GM08714 (cell line): ENCODE data around the gene PTPRN2.
"Not testable (repeated sequence)": the region's sequence is repeated elsewhere in the genome, so short reads cannot be mapped to it uniquely, and the experiment has no call there.

Experiments
- H3K4me3 ChIP-seq: fragments of 200-500 bp; sonication (Bioruptor generic); 2 replicates; pipeline ENCODE4 v1.5.1; 2014; ENCODE audit warnings: mild to moderate bottlenecking, low read length, inconsistent platforms
- ZNF274 ChIP-seq: IDR thresholded peaks from 2 replicates; pipeline ENCODE4 v1.6.1; 2012; ENCODE audit warnings: mild to moderate bottlenecking, low read depth, low read length

PTPRN2 gene

DNA sequence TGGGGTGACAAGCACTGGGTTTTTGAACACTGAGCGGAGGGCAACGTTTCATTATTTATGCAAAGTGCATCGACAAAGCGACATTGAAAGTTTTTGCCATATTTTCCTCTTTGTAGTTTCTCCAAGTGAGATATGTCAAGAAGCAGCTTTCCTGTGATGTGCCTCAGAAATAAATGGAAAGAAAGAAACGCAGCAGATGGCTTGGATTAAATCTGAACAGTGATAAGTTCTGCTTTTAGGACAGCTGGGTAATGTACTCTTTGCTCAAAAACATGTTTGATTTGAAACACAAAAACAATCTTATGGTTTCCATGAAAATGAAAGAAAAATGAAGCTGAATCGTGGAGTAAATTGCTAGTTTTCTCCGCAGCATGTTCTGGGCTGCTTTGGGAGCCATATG, 166.3 kb downstream of the PTPRN2 start:
- no peak for TF ChIP-seq ZNF274
- no peak overlapping the region for H3K4me3 ChIP-seq

DNA sequence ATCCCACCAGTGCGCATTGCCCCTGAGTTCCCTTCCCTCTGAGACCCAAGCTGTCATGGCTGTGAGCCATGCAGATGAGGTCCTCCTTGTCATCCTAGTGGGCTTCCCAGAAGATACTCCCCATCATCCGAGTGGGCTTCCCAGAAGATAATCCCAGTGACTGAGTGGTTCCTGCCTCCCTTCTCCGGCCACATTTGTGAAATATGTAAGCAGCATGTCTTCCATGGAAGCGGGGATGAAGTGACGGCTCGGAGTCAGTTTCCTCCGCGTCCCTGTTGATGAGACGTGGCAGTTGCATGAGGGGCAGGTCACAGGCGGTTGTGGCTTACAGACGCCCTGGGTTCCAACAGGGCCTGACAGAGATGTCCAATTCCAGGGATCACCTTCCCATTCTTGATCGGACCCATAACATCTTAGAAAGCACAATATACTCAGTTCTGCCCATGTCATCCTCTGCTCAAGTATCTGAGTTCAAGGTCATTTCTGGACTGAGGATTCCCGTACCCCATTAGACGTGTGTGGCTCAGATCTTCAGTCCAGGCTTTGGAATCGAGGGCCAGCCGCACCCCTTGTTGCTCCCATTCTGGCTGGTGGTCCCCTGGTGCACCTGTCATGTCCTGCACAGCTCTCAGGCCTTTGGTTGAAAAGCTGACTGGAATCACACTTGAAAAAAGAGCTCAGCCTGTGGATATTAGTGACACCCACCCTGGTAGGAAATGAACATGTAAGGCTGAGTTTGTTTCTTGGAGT, 166.9 kb downstream of the PTPRN2 start:
- no peak for TF ChIP-seq ZNF274

DNA sequence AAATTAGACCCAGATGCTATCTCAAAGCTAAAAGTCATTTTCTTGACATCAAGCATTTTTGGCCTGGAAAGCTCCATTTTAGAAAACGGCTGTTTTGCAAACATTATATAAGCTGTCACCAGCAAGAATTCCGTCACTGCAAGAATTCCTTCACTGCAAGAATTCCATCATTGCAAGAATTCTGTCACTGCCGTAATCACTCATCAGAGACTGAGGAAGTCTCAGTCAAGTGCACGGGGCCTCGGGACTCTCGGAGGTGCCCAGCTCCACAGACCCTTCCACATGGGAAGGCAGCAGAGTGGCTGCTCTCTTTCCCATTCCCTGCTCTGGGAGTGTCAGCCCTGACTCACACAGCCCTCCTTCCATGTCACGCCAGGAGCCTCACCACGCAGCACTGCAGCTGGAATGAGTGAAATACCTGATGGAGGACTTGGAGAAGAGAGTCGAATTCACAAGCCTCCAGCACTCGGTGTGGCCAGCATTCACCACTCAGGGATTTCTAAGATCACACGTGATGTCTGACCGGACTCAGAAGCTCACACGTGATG, 168.3 kb downstream of the PTPRN2 start:
- no peak overlapping the region for H3K4me3 ChIP-seq
- no peak for TF ChIP-seq ZNF274

More for the DNA sequence above, 166.9 kb downstream of the PTPRN2 start:
- H3K4me3 ChIP-seq, result no peak overlapping the region

DNA sequence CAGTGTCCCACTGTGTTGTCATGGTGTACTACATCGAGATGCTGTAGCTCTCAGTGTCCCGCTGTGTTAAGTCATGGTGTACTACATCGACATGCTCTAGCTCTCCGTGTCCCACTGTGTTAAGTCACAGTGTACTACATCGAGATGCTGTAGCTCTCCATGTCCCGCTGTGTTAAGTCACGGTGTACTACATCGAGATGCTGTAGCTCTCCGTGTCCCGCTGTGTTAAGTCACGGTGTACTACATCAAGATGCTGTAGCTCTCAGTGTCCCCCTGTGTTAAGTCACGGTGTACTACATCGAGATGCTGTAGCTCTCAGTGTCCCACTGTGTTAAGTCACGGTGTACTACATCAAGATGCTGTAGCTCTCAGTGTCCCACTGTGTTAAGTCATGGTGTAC, 169.2 kb downstream of the PTPRN2 start:
- not testable (repeated sequence) for H3K4me3 ChIP-seq

DNA sequence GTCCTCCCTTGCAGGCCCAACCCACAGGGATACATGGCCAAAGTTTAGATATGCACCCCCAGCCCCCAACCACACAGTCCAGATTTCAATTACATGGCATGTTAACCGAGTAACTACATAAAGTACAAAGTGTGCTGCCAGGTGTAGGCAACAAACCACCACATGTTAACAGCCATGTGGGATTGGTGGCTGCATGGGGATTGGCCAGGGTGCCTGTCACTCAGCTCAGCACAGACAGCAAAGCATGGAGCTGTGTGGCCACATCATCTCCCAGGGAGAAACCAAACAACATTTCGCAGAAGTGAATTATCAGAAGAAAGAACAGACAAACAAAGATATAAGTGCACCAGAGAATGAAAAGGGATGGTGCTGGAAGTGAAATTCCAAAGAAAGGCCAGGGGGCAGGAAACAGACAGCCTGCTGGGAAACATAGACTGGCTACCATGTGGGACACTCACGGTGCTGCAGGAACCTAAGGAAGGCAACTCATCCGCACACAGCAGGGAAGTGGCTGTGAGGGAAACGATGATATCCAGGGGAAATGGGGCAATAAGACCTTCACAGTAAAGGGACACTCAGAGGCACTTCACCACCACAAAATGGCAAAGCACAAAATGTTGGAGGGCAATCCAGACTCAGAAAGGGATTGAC, 171.2 kb downstream of the PTPRN2 start:
- TF ChIP-seq ZNF274, result no peak
- H3K4me3 ChIP-seq, result no peak overlapping the region

DNA sequence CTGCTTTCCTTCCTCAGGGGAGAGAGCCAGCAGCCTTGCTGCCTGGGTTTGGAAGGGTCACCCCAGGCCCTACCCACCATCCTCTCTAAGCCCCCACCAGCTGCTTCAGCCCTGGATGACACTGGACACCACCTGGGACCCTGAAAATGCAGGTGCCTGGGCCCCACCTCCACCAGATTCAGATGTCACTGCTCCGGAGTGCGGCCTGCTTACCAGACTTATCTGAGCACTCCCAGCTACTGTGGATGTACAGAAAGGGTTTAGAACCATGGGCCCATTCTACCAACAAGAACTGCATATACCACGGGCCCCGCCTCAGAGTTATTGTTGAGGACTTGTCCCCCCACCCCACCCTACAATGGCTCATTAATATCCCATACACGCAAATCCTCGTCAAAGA, 172.3 kb downstream of the PTPRN2 start:
- no peak overlapping the region for H3K4me3 ChIP-seq
- TF ChIP-seq ZNF274, result no peak

DNA sequence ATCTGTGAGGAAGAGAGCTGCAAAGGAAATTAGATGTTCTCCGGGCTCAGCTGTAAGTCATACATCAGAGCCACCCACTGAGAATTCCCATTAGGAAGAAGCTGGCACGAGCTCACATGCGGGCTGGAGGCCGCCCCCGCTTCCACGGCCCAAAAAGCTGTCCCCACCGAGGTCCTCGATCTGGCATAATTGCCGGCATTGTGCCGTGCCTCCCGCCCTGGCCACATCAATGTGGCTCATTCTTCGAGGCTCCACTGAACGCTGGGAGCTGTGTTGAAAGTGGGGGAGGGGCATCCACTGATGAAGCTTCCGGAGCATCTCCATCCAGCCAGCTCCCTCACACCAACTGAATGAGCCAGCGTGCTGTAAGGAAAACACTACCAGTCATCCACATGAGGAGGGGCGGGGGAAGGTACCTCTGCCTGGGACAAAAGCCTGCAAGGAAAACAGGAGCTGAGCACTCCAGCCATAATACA, 173.1 kb downstream of the PTPRN2 start:
- H3K4me3 ChIP-seq, result no peak overlapping the region
- TF ChIP-seq ZNF274, result no peak

DNA sequence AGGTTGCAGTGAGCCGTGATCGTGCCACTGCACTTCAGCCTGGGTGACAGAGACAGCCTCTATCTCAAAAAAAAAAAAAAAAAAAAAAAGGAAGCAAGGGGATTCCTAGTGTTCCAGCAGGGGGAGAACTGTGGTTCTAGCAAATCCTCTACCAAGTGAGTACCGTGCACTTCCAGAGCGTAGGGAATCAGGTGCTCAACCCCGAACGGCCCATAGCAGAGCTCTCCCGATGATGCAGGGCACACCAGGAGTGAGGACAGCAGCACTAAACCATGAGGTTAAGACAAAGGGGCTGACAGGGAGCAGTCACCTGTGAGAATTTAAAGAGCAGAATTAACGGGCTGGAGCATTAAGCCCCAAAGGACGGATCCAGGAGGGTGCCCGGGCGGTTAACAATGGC, 173.6 kb downstream of the PTPRN2 start:
- TF ChIP-seq ZNF274, result no peak
- H3K4me3 ChIP-seq, result no peak overlapping the region

DNA sequence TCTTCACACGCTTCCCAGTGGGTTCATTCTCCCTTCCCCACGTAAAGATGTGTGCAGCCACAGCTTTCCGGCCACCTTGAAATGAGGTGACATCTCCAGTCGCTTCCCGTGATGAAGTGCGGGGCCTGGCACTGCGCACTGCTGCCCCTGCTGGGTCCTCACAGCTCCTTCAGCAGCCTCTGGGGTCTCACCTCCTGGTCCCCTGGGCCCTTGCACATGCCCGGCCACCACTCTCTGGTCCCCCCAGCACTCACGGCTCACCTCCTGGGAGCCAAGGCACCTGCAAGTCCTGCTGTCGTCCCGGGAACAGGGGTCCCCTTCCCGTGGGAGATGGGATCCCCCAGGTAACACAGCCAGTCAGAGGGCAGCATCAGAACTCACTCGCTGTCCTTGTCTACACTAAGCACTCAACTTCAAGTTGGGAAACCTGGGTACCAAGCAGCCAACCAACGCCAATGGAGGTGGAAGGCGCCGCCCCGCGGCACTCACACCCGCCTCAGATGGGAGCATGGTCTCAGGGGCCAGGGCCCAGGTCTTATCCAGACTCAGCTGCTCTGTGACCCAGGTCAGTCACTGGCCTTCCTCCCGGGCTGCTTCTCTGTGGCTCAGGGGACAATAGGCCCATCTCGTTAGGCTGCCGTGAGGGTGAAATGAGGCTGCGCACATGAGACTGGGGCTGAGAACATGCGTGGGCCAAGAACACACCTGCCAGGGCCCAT, 176.2 kb downstream of the PTPRN2 start:
- H3K4me3 ChIP-seq, result no peak overlapping the region
- TF ChIP-seq ZNF274, result no peak

DNA sequence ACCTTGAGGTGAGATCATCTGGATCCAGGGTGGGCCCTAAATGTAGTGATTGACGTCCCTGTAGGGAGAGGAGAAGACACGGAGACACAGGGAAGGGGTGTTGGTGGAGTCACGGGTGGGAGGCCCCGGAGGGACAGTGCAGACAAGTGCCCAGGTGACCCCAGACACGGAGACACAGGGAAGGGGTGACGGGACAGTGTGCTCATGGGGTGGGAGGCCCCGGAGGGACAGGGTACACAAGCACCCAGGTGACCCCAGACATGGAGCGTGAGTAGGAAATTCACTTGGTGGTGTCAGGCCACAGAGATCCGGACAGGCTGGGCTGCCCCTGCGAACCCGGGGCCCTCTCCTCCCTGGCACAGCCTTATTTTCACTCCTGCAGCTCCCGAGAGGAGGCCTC, 176.9 kb downstream of the PTPRN2 start:
- H3K4me3 ChIP-seq, result no peak overlapping the region
- no peak for TF ChIP-seq ZNF274

DNA sequence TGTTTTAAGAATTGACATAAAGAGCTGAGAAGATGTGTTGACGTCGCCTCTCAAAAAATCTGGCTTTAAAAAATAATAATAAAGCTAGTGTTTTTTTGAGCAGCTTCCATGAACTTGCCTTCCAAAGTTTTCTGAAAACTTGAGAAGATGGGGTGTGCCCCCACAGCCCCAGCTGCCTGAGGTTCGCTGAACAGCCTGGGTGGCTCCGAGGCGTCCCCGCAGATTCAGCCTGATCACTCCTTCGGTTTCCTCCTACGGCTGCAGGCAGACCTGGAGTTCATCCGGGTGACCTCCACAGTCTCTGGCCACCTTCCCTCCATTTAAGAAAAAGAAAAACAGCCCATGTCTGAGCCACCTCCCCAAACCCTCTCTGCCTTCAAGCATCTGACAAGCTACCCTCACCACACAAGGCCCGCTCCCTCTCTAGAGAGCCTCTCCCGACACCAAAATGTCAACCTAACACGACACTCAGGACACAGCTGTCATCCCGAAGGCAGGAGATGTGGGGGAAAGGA, 177.8 kb downstream of the PTPRN2 start:
- TF ChIP-seq ZNF274, result no peak
- no peak overlapping the region for H3K4me3 ChIP-seq

DNA sequence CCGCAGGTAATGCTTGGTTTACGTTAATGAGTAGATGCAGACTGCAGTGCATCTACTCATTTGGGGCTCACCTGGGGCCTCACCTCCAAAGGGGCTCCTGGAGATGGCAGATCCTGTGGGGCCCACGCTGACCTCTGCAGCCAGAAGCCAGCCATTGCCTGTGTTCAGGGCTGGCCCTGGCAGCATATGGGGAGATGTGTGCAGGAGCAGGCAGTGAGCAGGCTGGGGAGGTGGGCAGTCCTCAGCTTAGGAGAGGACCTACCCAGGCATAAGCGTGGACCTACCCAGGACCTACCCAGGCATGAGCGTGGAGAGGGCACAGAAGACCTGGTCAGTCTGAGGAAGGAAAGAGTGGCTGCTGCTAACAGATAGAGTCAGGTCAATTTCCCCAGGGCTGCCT, 178.5 kb downstream of the PTPRN2 start:
- no peak for TF ChIP-seq ZNF274
- H3K4me3 ChIP-seq, result no peak overlapping the region

DNA sequence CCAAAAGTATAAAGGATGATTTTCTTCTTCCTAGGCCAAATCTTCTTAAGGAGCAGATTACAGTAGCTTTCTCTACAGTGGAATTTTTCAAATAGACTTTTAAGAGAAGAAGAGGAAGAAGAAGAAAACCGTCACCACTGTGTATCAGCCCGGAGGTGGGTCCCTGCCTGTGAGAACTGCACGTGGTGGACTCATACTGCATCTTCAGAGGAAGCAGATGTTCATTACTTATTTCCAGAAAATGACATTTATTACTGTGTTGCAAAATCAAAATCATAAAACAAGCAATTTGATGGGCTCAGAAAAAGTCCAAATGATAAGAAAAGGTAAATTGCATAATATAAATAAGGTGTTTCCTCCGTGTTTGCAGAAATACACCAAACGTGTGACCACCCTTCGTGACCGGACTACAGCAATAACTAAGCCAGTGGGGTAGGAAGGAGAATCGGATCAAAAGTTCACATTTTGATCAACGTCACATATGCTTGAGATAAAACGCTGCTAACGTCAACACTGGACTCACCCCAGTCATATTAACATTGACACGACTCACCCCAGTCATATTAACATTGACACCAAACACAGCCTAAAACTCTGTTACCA, 179.2 kb downstream of the PTPRN2 start:
- H3K4me3 ChIP-seq, result no peak overlapping the region
- no peak for TF ChIP-seq ZNF274
